ENCODE data around the gene ACSL1.

The ACSL1 gene

DNA sequence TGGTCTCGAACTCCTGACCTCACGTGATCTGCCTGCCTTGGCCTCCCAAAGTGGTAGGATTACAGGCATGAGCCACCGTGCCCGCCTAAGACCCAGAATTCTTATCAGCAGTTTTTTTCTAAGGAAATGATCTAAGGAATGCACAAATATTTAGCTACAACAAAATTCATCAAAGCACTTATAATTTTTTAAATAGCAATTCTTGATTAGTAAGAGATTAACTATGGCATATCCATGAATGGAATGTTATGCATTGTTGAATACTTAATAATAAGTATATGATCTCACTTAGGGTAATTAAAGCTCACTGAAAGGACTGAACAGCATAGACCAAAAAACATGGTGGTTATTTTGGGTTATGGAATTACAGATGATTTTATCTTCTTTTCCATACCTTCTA lies 110.2 kb downstream of the ACSL1 start:
- H3K27ac ChIP-seq (replicated peaks): no peak overlapping the region

DNA sequence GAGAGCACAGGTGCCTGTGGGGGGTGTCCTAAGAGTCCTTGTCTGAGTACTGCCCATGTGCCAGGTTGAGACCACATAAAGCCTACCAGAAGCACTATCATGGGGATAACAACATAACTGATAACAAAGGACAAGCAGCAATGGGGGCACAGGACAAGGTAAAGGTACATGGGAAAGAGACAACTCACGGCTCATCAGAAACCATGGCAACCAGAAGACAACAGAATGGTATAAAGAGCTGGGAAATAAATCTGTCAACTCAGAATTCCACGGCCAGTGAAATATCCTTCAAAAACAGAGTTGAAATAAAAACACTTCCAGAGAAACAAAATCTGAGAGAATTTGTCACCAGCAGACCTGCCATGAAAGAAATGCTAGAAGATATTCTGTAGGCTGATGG lies 111.9 kb downstream of the ACSL1 start:
- TF ChIP-seq POLR2AphosphoS5 (IDR thresholded peaks at IDR 0.05; ENCODE audit: low read depth): no peak
- no peak for TF ChIP-seq CTCF (IDR thresholded peaks at IDR 0.05; ENCODE audit: insufficient read depth, low read length)
- no peak for TF ChIP-seq SPI1 (IDR thresholded peaks at IDR 0.05; ENCODE audit: borderline replicate concordance, low read depth)

More for the DNA sequence above, 110.2 kb downstream of the ACSL1 start:
- H3K27me3 ChIP-seq (ENCODE audit: insufficient read depth, poor library complexity, severe bottlenecking): no peaks in the 10 kb centered on the region
- no peak overlapping the region for H3K4me3 ChIP-seq (replicated peaks; ENCODE audit: insufficient read depth, low read length)
- no peak for DNase-seq (ENCODE audit: low read depth in 1 of 2, low spot score in 1 of 2)
- no peak for TF ChIP-seq SPI1 (IDR thresholded peaks at IDR 0.05; ENCODE audit: borderline replicate concordance, low read depth)
- TF ChIP-seq CTCF (IDR thresholded peaks at IDR 0.05; ENCODE audit: insufficient read depth, low read length): no peak
- TF ChIP-seq, protein P1, sequence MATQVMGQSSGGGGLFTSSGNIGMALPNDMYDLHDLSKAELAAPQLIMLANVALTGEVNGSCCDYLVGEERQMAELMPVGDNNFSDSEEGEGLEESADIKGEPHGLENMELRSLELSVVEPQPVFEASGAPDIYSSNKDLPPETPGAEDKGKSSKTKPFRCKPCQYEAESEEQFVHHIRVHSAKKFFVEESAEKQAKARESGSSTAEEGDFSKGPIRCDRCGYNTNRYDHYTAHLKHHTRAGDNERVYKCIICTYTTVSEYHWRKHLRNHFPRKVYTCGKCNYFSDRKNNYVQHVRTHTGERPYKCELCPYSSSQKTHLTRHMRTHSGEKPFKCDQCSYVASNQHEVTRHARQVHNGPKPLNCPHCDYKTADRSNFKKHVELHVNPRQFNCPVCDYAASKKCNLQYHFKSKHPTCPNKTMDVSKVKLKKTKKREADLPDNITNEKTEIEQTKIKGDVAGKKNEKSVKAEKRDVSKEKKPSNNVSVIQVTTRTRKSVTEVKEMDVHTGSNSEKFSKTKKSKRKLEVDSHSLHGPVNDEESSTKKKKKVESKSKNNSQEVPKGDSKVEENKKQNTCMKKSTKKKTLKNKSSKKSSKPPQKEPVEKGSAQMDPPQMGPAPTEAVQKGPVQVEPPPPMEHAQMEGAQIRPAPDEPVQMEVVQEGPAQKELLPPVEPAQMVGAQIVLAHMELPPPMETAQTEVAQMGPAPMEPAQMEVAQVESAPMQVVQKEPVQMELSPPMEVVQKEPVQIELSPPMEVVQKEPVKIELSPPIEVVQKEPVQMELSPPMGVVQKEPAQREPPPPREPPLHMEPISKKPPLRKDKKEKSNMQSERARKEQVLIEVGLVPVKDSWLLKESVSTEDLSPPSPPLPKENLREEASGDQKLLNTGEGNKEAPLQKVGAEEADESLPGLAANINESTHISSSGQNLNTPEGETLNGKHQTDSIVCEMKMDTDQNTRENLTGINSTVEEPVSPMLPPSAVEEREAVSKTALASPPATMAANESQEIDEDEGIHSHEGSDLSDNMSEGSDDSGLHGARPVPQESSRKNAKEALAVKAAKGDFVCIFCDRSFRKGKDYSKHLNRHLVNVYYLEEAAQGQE (IDR thresholded peaks at IDR 0.05; ENCODE audit: insufficient replicate concordance, low read depth): no peak
- TF ChIP-seq GABPA (IDR thresholded peaks at IDR 0.05; ENCODE audit: low read depth): no peak

GRCh38 chr4:184712322-184712721 lies 113.4 kb downstream of the ACSL1 start:
- no peak for DNase-seq (ENCODE audit: low read depth in 1 of 2, low spot score in 1 of 2)
- H3K27me3 ChIP-seq (ENCODE audit: insufficient read depth, poor library complexity, severe bottlenecking): no peaks in the 10 kb centered on the region
- H3K4me3 ChIP-seq (replicated peaks; ENCODE audit: insufficient read depth, low read length): no peak overlapping the region
- H3K27ac ChIP-seq (replicated peaks): no peak overlapping the region
- TF ChIP-seq, protein P1 (IDR thresholded peaks at IDR 0.05; ENCODE audit: insufficient replicate concordance, low read depth): no peak
- TF ChIP-seq GABPA (IDR thresholded peaks at IDR 0.05; ENCODE audit: low read depth) (no peak), SPI1 (IDR thresholded peaks at IDR 0.05; ENCODE audit: borderline replicate concordance, low read depth) (no peak), POLR2AphosphoS5 (IDR thresholded peaks at IDR 0.05; ENCODE audit: low read depth) (no peak), CTCF (IDR thresholded peaks at IDR 0.05; ENCODE audit: insufficient read depth, low read length) (no peak)

More for the DNA sequence above, 111.9 kb downstream of the ACSL1 start:
- Histone ChIP-seq H3K27ac (replicated peaks) (no peak overlapping the region), H3K4me3 (replicated peaks; ENCODE audit: insufficient read depth, low read length) (no peak overlapping the region), H3K27me3 (ENCODE audit: insufficient read depth, poor library complexity, severe bottlenecking) (no peaks in the 10 kb centered on the region)
- DNase-seq (ENCODE audit: low read depth in 1 of 2, low spot score in 1 of 2): no peak

DNA sequence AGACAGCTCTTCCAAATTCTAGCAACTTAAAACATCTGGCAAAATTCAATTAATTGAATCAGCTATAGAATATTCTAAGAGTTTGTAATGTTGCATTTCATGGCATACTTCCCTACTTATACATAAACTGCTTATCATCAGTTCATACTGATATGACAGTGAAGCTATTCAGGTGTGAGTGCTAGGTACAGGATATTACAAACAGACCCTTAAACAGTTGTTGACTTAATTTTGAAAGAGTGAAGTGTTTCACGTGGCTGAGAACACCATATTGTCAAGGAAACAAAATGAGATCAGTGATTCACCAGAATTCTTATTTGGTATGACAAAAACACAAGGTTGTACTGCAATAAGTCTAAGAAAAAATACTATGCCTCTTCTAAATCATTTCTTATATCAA lies 119.3 kb downstream of the ACSL1 start:
- H3K27ac ChIP-seq (replicated peaks): no peak overlapping the region
- no peaks in the 10 kb centered on the region for H3K27me3 ChIP-seq (ENCODE audit: insufficient read depth, poor library complexity, severe bottlenecking)
- no peak overlapping the region for H3K4me3 ChIP-seq (replicated peaks; ENCODE audit: insufficient read depth, low read length)
- TF ChIP-seq GABPA (IDR thresholded peaks at IDR 0.05; ENCODE audit: low read depth): no peak
- TF ChIP-seq CTCF (IDR thresholded peaks at IDR 0.05; ENCODE audit: insufficient read depth, low read length): no peak
- no peak for TF ChIP-seq SPI1 (IDR thresholded peaks at IDR 0.05; ENCODE audit: borderline replicate concordance, low read depth)
- TF ChIP-seq POLR2AphosphoS5 (IDR thresholded peaks at IDR 0.05; ENCODE audit: low read depth): no peak
- TF ChIP-seq, protein P1 (IDR thresholded peaks at IDR 0.05; ENCODE audit: insufficient replicate concordance, low read depth): no peak
- DNase-seq (ENCODE audit: low read depth in 1 of 2, low spot score in 1 of 2): no peak

Data from HL-60 (cell line).